ENCODE measurements around the gene CRELD1. TPM values are rescaled to one million over a fixed set of nuclear protein-coding genes. Genes with fewer than 3 reads are reported as not detected.

CRELD1 gene
- total and polyA plus RNA-seq, 2 of the 13 experiments (the other 11 are each of a cell fraction or from before 2014, with no cell fraction given): 27.1 to 61.9 TPM

DNA sequence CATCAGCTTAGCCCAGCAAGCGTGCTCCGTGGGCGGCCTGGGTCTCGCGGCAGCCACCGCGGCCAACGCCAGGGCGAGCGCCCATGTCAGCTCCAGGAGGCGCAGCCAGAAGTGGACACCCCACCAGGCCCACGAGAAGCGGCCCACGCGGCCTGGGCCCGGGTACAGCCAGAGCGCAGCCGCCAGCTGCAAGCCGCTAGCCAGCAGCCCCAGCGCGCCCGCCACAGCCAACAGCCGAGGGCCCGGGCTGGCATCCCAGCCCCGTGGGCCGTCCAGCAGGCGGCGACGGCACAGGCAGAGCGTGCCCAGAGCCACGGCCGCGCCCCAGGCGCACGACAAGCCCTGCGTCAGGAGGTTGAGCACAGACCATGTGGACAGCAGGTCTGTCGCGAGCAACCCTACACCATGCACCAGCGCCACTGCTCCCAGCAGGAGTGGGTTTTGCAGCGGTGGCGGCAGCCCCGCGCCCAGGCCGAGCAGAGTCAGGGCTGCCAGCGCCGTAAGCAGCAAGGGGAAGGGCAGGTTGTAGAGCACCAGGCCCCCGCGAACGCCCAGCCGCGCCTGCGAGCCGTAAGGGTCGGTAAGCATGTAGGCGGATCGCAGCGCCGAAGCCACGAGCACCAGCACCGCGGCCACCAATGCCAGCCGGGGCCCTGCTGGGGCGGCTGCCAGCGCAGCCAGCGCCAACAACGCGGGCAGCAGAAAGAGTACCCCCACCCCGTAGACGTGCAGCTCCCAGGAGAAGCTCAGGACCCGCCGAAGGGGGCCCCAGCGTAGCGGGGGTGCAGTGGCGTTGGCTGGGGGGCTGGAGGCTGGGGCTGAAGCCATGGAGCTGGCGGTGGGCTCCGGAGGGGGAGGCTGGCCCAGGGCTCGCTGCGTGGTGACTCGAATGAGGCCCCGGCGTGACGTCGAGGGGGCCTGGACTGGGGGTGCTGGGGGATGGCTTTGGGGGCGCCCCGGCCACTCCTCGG, 13.7 kb downstream of the CRELD1 start (continued):
- TF ChIP-seq, protein P1, sequence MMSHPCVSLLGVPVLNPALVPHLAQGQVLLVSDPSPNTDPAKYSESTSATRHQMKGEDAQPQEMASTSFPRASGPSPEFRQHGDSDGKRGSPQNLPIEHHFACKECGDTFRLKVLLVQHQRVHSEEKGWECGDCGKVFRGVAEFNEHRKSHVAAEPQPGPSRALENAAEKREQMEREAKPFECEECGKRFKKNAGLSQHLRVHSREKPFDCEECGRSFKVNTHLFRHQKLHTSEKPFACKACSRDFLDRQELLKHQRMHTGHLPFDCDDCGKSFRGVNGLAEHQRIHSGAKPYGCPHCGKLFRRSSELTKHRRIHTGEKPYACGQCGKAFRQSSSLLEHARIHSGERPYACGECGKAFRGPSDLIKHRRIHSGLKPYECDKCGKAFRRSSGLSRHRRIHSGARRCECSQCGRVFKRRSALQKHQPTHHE (CRISPR knock-in tag; IDR thresholded peaks at IDR 0.05; ENCODE audit: borderline replicate concordance): peak; percentile 78; the same call in 1 of the 2 replicates
- TF ChIP-seq JUND (CRISPR knock-in tag; IDR thresholded peaks at IDR 0.05): peak; percentile 65; the same call in 1 of the 2 replicates
- peak; percentile 80; the same call in 1 of the 2 replicates for TF ChIP-seq ZNF547 (CRISPR knock-in tag; IDR thresholded peaks at IDR 0.05)
- TF ChIP-seq RNF2 (conservative IDR thresholded peaks at IDR 0.05; ENCODE audit: low read depth): peak; percentile 85; the same call in 1 of the 2 replicates
- TF ChIP-seq, protein P2, sequence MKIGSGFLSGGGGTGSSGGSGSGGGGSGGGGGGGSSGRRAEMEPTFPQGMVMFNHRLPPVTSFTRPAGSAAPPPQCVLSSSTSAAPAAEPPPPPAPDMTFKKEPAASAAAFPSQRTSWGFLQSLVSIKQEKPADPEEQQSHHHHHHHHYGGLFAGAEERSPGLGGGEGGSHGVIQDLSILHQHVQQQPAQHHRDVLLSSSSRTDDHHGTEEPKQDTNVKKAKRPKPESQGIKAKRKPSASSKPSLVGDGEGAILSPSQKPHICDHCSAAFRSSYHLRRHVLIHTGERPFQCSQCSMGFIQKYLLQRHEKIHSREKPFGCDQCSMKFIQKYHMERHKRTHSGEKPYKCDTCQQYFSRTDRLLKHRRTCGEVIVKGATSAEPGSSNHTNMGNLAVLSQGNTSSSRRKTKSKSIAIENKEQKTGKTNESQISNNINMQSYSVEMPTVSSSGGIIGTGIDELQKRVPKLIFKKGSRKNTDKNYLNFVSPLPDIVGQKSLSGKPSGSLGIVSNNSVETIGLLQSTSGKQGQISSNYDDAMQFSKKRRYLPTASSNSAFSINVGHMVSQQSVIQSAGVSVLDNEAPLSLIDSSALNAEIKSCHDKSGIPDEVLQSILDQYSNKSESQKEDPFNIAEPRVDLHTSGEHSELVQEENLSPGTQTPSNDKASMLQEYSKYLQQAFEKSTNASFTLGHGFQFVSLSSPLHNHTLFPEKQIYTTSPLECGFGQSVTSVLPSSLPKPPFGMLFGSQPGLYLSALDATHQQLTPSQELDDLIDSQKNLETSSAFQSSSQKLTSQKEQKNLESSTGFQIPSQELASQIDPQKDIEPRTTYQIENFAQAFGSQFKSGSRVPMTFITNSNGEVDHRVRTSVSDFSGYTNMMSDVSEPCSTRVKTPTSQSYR (CRISPR knock-in tag; IDR thresholded peaks at IDR 0.05; ENCODE audit: borderline replicate concordance): peak; percentile 35; the same call in 1 of the 2 replicates
- TF ChIP-seq, protein P3, sequence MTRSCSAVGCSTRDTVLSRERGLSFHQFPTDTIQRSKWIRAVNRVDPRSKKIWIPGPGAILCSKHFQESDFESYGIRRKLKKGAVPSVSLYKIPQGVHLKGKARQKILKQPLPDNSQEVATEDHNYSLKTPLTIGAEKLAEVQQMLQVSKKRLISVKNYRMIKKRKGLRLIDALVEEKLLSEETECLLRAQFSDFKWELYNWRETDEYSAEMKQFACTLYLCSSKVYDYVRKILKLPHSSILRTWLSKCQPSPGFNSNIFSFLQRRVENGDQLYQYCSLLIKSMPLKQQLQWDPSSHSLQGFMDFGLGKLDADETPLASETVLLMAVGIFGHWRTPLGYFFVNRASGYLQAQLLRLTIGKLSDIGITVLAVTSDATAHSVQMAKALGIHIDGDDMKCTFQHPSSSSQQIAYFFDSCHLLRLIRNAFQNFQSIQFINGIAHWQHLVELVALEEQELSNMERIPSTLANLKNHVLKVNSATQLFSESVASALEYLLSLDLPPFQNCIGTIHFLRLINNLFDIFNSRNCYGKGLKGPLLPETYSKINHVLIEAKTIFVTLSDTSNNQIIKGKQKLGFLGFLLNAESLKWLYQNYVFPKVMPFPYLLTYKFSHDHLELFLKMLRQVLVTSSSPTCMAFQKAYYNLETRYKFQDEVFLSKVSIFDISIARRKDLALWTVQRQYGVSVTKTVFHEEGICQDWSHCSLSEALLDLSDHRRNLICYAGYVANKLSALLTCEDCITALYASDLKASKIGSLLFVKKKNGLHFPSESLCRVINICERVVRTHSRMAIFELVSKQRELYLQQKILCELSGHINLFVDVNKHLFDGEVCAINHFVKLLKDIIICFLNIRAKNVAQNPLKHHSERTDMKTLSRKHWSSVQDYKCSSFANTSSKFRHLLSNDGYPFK (CRISPR knock-in tag; IDR thresholded peaks at IDR 0.05; ENCODE audit: borderline replicate concordance): peak; percentile 36; the same call in 1 of the 2 replicates
- TF ChIP-seq RXRA (CRISPR knock-in tag; IDR thresholded peaks at IDR 0.05): peak; percentile 23; the same call in 1 of the 2 replicates
- peak; percentile 93 for TF ChIP-seq ZFX (CRISPR knock-in tag; IDR thresholded peaks at IDR 0.05; ENCODE audit: low read depth)
- TF ChIP-seq ZNF792 (CRISPR knock-in tag; IDR thresholded peaks at IDR 0.05): peak; percentile 66
- TF ChIP-seq, protein P4, sequence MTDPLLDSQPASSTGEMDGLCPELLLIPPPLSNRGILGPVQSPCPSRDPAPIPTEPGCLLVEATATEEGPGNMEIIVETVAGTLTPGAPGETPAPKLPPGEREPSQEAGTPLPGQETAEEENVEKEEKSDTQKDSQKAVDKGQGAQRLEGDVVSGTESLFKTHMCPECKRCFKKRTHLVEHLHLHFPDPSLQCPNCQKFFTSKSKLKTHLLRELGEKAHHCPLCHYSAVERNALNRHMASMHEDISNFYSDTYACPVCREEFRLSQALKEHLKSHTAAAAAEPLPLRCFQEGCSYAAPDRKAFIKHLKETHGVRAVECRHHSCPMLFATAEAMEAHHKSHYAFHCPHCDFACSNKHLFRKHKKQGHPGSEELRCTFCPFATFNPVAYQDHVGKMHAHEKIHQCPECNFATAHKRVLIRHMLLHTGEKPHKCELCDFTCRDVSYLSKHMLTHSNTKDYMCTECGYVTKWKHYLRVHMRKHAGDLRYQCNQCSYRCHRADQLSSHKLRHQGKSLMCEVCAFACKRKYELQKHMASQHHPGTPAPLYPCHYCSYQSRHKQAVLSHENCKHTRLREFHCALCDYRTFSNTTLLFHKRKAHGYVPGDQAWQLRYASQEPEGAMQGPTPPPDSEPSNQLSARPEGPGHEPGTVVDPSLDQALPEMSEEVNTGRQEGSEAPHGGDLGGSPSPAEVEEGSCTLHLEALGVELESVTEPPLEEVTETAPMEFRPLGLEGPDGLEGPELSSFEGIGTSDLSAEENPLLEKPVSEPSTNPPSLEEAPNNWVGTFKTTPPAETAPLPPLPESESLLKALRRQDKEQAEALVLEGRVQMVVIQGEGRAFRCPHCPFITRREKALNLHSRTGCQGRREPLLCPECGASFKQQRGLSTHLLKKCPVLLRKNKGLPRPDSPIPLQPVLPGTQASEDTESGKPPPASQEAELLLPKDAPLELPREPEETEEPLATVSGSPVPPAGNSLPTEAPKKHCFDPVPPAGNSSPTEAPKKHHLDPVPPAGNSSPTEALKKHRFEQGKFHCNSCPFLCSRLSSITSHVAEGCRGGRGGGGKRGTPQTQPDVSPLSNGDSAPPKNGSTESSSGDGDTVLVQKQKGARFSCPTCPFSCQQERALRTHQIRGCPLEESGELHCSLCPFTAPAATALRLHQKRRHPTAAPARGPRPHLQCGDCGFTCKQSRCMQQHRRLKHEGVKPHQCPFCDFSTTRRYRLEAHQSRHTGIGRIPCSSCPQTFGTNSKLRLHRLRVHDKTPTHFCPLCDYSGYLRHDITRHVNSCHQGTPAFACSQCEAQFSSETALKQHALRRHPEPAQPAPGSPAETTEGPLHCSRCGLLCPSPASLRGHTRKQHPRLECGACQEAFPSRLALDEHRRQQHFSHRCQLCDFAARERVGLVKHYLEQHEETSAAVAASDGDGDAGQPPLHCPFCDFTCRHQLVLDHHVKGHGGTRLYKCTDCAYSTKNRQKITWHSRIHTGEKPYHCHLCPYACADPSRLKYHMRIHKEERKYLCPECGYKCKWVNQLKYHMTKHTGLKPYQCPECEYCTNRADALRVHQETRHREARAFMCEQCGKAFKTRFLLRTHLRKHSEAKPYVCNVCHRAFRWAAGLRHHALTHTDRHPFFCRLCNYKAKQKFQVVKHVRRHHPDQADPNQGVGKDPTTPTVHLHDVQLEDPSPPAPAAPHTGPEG (CRISPR knock-in tag; IDR thresholded peaks at IDR 0.05): peak; percentile 77; the same call in 1 of the 2 replicates
- no peak for TF ChIP-seq MATR3 (CRISPR knock-in tag; IDR thresholded peaks at IDR 0.05)
- TF ChIP-seq, protein P5, sequence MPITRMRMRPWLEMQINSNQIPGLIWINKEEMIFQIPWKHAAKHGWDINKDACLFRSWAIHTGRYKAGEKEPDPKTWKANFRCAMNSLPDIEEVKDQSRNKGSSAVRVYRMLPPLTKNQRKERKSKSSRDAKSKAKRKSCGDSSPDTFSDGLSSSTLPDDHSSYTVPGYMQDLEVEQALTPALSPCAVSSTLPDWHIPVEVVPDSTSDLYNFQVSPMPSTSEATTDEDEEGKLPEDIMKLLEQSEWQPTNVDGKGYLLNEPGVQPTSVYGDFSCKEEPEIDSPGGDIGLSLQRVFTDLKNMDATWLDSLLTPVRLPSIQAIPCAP (CRISPR knock-in tag; IDR thresholded peaks at IDR 0.05; ENCODE audit: low read depth): 0 out of 2 replicates have a peak, but pooled peaks have one; percentile 10
- peak; percentile 78; the same call in 1 of the 2 replicates for TF ChIP-seq ZNF343 (CRISPR knock-in tag; IDR thresholded peaks at IDR 0.05)
